Stimulated activated naive B cell treated with anti-CD40 and anti-IgM and Interleukin-4, amounts not matched to agents 10 μg/mL and 1 μg/mL and 100 μg/mL, for 72 hours (primary cell): Measurements from ENCODE around the gene ZNF786.
"Not testable (repeated sequence)": the region's sequence is repeated elsewhere in the genome, so short reads cannot be mapped to it uniquely, and the experiment has no call there.

Experiments
- ATAC-seq, 2 donors: fragments of 150-1000 bp; cut with Tn5 transposase; replicated peaks; 2 replicates each; pipeline ENCODE4 v1.10.0; 2021; ENCODE audit warnings: moderate library complexity in 1 of 2
- DNase-seq: peaks from one replicate; pipeline ENCODE4 v3.0.0; 2021
- H3K27ac Mint-ChIP-seq: one replicate; pipeline ENCODE4 v1.8.0; 2022; ENCODE audit warnings: mild to moderate bottlenecking, mixed read lengths
- H3K27me3 Mint-ChIP-seq, 2 donors: one replicate each; pipeline ENCODE4 v1.8.0; 2022; ENCODE audit warnings: mixed read lengths in 2 of 2
- H3K36me3 Mint-ChIP-seq, 2 donors: one replicate each; pipeline ENCODE4 v1.8.0; 2022; ENCODE audit warnings: mixed read lengths in 2 of 2, mild to moderate bottlenecking in 1 of 2
- H3K4me1 Mint-ChIP-seq, 2 donors: one replicate each; pipeline ENCODE4 v1.8.0; 2022; ENCODE audit warnings: mixed read lengths in 2 of 2, mild to moderate bottlenecking in 1 of 2
- H3K4me3 Mint-ChIP-seq, 2 donors: one replicate each; pipeline ENCODE4 v1.8.0; 2022; ENCODE audit warnings: mild to moderate bottlenecking in 2 of 2, mixed read lengths in 2 of 2, moderate library complexity in 1 of 2
- H3K9me3 Mint-ChIP-seq, 2 donors: one replicate each; pipeline ENCODE4 v1.8.0; 2022; ENCODE audit warnings: mixed read lengths in 2 of 2, mild to moderate bottlenecking in 1 of 2

The ZNF786 gene

DNA sequence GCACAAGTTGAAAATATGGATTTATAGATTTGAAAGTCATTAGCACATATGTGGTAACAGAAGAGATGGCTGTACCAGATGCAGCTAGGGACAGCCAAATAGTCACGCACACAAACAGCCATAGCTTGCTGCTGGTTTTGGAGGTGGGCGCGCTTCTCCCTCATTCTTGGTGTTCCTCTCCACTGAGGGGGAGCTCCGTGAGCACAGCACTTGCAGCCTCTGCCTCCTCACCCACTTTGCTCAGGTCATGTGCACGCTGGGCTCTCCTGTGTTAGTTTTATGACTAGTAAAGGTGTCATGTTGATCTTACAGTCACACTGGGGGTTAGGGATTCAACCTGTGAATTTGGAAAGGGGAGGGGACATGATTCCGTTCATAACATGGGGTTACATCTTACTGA, 8.5 kb upstream of the ZNF786 start:
- no peak overlapping the region for H3K27ac Mint-ChIP-seq
- no peaks in the 10 kb centered on the region for H3K9me3 Mint-ChIP-seq
- H3K4me1 Mint-ChIP-seq = no peaks in the 10 kb centered on the region
- ATAC-seq = no peak
- H3K36me3 Mint-ChIP-seq = peaks cover 1 to 11% of the 10 kb centered on the region in 2 donors
- no peaks in the 10 kb centered on the region for H3K27me3 Mint-ChIP-seq
- DNase-seq = no peak
- no peak overlapping the region for H3K4me3 Mint-ChIP-seq

DNA sequence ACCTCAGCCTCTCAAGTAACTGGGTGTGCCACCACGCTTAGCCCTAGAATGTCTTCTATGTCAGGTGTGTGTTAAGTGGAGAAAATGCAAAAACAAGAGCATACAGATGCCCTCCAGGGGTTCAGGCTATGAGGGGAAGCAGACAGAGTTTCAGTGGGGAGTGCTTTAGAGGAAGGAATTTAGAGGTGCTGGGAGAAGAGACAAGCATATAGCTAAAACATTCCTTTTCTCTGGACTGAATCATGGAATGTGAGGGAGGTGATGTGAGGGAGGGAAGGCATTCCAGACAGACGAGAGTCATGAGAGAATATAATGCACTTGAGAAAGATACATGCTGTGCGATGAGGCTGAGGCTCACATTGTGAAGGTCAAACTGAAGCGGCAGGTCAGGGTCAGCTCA, 6.6 kb upstream of the ZNF786 start:
- DNase-seq (no peak), ATAC-seq (no peak)
- H3K27ac Mint-ChIP-seq = no peak overlapping the region
- peaks cover 4 to 5% of the 10 kb centered on the region in 2 donors for H3K4me1 Mint-ChIP-seq
- H3K9me3 Mint-ChIP-seq = no peaks in the 10 kb centered on the region
- H3K4me3 Mint-ChIP-seq = no peak overlapping the region
- H3K27me3 Mint-ChIP-seq = no peaks in the 10 kb centered on the region
- H3K36me3 Mint-ChIP-seq = no peaks in the 10 kb centered on the region

DNA sequence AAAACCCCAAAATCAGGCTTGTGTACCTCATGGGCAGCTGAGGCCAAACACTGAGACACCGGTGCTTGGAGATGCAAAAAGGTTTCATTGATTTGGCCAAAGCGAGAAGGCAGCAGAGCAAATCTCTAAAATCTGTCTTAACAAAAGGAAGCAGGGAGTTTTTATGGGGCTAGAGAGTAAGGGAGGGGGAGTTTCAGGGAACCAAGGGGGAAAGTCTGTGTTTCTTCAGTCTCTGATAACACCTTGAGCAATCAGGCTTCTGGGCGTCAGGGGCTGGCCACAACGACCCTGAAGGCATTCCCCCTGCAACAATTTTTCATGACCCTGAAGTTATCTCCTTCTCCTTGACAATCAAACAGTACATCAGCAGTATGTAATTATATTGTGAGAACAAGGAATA, 2.7 kb upstream of the ZNF786 start:
- Mint-ChIP-seq H3K4me1 (peaks cover 12 to 18% of the 10 kb centered on the region in 2 donors), H3K27me3 (no peaks in the 10 kb centered on the region), H3K9me3 (no peaks in the 10 kb centered on the region), H3K4me3 (no peak overlapping the region), H3K27ac (peak overlapping the region; percentile 82), H3K36me3 (peaks cover 1 to 8% of the 10 kb centered on the region in 2 donors)
- peak; percentile 17 for DNase-seq
- peak in 1 of 2 donors; percentile 4 for ATAC-seq

DNA sequence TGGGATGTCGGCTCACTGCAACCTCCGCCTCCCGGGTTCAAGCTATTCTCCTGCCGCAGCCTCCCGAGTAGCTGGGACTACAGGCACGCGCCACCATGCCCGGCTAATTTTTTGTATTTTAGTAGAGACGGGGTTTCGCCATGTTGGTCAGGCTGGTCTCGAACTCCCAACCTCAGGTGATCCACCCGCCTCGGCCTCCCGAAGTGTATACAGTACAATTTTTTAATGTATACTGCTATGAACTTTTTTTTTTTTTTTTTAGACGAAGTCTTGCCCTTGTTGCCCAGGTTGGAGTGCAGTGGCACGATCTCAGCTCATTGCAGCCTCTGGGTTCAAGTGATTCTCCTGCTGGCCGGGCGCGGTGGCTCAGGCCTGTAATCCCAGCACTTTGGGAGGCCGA, 1.7 kb upstream of the ZNF786 start:
- not testable (repeated sequence) for H3K27me3 Mint-ChIP-seq, ATAC-seq, DNase-seq, H3K9me3 Mint-ChIP-seq
- peak overlapping the region; percentile 47 for H3K27ac Mint-ChIP-seq
- peaks cover 1 to 13% of the 10 kb centered on the region in 2 donors for H3K36me3 Mint-ChIP-seq
- H3K4me1 Mint-ChIP-seq = peaks cover 16 to 18% of the 10 kb centered on the region in 2 donors
- peak overlapping the region in 1 of 2 donors; percentile 48 for H3K4me3 Mint-ChIP-seq

DNA sequence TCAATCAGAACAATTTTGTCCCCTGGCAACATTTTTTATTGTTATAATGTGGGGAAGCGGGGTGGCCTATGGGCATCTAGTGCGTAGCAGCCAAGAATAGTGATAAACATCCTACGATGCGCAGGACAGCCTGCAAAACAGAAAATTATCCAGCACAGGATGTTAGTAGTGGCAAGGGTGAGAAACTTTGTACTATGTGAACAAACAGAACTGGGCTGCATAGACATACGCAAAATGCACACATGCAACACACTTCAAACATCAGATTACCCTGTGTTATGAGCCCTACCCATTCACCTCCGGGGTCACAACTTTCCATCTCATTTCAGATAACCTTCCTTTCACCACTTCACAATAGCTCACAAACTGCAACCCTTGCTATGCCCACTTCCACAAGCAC, 3.1 kb downstream of the ZNF786 start:
- no peak overlapping the region for H3K4me3 Mint-ChIP-seq
- H3K27me3 Mint-ChIP-seq = no peaks in the 10 kb centered on the region
- peaks cover 23 to 44% of the 10 kb centered on the region in 2 donors for H3K36me3 Mint-ChIP-seq
- peaks cover 19 to 28% of the 10 kb centered on the region in 2 donors for H3K4me1 Mint-ChIP-seq
- DNase-seq (no peak), ATAC-seq (no peak)
- no peak overlapping the region for H3K27ac Mint-ChIP-seq
- peaks cover 0 to 9% of the 10 kb centered on the region in 2 donors for H3K9me3 Mint-ChIP-seq

DNA sequence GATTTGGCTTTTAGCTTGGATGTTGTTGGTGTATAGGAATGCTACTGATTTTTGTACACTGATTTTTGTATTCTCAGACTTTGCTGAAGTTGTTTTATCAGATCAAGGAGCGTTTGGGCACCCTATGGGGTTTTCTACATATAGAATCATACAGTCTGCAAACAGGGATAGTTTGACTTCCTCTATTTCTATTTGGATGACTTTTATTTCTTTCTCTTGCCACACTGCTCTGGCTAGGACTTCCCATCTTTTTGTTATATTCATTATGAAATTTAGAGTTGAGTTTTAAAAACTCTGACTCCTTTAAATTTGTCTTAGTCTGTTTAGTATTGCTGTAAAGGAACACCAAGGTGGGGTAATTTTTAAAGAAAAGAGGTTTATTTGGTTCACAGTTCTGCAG, 4.7 kb downstream of the ZNF786 start:
- Mint-ChIP-seq H3K36me3 (peaks cover 24 to 44% of the 10 kb centered on the region in 2 donors), H3K4me3 (no peak overlapping the region), H3K9me3 (peaks cover 0 to 9% of the 10 kb centered on the region in 2 donors), H3K4me1 (peaks cover 16 to 30% of the 10 kb centered on the region in 2 donors), H3K27ac (no peak overlapping the region), H3K27me3 (no peaks in the 10 kb centered on the region)
- DNase-seq (no peak), ATAC-seq (no peak)

DNA sequence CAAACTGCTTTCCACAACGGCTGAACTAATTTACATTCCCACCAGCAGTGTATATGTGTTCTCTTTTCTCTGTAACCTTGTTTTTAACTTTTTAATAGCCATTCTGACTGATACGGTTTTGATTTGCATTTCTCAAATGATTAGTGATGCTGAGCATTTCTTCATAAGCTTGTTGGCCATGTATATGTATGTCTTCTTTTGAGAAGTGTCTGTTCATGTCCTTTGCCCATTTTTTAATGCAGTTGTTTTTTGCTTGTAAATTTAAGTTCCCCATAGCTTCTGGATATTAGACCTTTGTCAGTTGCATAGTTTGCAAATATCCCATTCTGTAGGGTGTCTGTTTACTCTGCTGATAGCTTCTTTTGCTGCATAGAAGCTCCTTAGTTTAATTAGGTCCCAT, 6.1 kb downstream of the ZNF786 start:
- Mint-ChIP-seq H3K4me1 (peaks cover 13 to 28% of the 10 kb centered on the region in 2 donors), H3K27me3 (no peaks in the 10 kb centered on the region), H3K36me3 (peaks cover 27 to 48% of the 10 kb centered on the region in 2 donors), H3K9me3 (peaks cover 0 to 9% of the 10 kb centered on the region in 2 donors), H3K27ac (no peak overlapping the region), H3K4me3 (no peak overlapping the region)
- ATAC-seq = no peak
- DNase-seq = no peak

DNA sequence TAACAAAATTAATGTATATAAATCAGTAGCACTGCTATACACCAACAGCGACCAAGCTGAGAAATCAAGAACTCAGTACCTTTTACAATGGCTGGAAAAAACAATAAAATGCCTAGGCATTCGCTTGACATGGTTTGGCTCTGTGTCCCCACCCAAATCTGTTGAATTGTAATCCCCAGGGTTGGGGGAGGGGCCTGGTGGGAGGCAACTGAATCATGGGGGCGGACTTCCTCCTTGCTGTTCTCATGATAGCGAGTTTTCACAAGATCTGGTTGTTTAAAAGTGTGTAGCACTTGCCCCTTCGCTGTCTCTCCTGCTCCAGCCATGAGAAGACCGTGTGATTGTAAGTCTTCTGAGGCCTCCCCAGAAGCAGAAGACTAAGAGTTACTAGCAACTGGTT, 8.6 kb downstream of the ZNF786 start:
- H3K4me3 Mint-ChIP-seq = no peak overlapping the region
- peaks cover 32 to 50% of the 10 kb centered on the region in 2 donors for H3K36me3 Mint-ChIP-seq
- no peak for ATAC-seq
- H3K4me1 Mint-ChIP-seq = peaks cover 8 to 24% of the 10 kb centered on the region in 2 donors
- no peak overlapping the region for H3K27ac Mint-ChIP-seq
- H3K27me3 Mint-ChIP-seq = no peaks in the 10 kb centered on the region
- H3K9me3 Mint-ChIP-seq = peaks cover 0 to 9% of the 10 kb centered on the region in 2 donors
- DNase-seq = no peak

DNA sequence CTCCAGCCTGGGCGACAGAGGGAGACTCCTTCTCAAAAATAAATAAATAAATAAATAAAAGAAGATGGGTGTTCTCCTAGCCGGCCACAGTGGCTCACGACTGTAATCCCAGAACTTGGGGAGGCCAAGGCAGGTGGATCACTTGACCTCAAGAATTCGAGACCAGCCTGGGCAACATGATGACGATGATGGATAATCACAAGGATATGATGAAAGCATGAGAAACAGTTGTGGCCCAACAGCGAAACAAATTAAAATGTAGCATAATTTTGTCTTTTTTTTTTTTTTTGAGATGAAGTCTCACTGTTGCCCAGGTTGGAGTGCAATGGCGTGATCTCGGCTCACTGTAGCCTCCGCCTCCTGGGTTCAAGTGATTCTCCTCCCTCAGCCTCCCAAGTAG, 12.9 kb downstream of the ZNF786 start:
- Mint-ChIP-seq H3K27me3 (no peaks in the 10 kb centered on the region), H3K27ac (no peak overlapping the region), H3K4me3 (no peak overlapping the region), H3K36me3 (peaks cover 18 to 32% of the 10 kb centered on the region in 2 donors), H3K4me1 (peaks cover 0 to 8% of the 10 kb centered on the region in 2 donors), H3K9me3 (no peaks in the 10 kb centered on the region)
- DNase-seq = no peak
- no peak for ATAC-seq

DNA sequence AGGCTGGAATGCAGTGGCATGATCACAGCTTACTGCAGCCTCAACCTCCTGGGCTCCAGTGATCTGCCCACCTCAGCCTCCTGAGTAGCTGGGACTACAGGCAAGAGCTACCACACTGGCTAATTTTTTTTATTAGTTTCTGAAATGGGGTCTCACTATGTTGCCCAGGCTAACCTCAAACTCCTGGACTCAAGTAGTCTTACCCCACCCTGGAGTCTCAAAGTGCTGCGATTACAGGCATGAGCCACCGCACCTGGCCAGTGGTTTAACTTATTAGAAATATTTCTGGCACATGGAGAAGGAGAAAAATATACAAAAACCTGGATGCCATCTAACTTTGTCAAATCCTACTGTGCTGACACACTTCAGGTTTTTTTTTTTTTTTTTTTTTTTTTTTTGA, 15.2 kb downstream of the ZNF786 start:
- ATAC-seq = no peak
- Mint-ChIP-seq H3K27me3 (no peaks in the 10 kb centered on the region), H3K27ac (peak overlapping the region; percentile 37), H3K4me1 (peaks cover 0 to under 1% of the 10 kb centered on the region in 2 donors), H3K36me3 (peaks cover 29 to 43% of the 10 kb centered on the region in 2 donors), H3K4me3 (no peak overlapping the region), H3K9me3 (no peaks in the 10 kb centered on the region)
- DNase-seq = no peak

DNA sequence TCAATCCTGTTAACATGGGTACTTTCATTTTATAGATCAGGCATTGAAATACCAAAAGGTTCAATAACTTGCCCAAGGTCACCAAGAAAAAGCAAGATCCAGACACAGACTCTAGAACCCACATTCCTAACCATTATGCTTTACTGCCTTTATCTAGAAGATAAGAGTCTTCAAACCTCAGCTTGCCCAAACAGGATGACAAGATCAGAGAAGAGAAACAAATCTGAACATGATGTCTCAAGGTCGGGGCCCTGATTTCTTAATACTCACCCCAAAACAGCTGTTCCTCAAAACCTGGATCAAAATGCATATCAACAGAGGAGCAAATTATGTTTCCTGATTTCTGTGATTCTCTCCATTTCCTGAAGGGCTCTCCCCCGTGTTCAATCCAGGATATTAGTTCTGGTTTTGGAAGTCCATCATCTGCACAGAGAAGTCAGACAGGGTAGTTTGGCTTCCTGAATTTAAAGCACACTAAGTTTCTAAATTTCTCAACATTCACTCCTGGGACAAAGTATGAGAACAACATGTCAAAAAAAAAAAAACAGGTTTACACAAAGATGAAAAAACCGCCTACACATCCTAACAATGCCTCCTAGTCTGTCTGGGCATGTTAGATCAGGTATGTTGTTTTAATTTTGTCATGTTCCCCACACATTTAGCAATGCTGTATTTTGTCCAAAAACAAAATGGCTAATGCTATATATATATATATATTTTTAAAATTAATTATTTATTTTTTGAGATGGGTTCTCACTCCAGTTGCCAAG, 16.2 kb downstream of the ZNF786 start:
- no peak overlapping the region for H3K27ac Mint-ChIP-seq
- no peak for ATAC-seq
- H3K9me3 Mint-ChIP-seq = no peaks in the 10 kb centered on the region
- H3K36me3 Mint-ChIP-seq = peaks cover 30 to 42% of the 10 kb centered on the region in 2 donors
- no peak for DNase-seq
- no peaks in the 10 kb centered on the region for H3K27me3 Mint-ChIP-seq
- H3K4me3 Mint-ChIP-seq = no peak overlapping the region
- H3K4me1 Mint-ChIP-seq = no peaks in the 10 kb centered on the region

DNA sequence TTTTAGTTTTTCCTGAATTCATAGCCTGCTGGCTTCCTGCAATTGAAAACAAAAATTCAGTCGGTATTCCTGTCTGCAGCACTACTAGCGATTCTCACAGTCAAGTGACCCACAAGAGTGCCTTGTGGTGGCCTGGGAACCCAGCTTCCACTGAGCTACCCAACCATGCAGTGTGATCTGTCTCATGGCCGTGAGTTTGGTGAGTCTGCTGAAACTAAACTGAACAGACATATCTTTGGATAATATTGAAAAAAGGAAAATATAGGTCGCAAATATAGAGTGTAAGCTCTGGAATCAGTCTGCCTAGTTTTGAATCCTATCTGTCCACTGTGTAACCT, 18.1 kb downstream of the ZNF786 start:
- Mint-ChIP-seq H3K36me3 (peaks cover 32 to 43% of the 10 kb centered on the region in 2 donors), H3K27ac (peak overlapping the region; percentile 56), H3K4me3 (no peak overlapping the region), H3K9me3 (no peaks in the 10 kb centered on the region), H3K4me1 (peaks cover 0 to 2% of the 10 kb centered on the region in 2 donors), H3K27me3 (no peaks in the 10 kb centered on the region)
- ATAC-seq (no peak), DNase-seq (no peak)

DNA sequence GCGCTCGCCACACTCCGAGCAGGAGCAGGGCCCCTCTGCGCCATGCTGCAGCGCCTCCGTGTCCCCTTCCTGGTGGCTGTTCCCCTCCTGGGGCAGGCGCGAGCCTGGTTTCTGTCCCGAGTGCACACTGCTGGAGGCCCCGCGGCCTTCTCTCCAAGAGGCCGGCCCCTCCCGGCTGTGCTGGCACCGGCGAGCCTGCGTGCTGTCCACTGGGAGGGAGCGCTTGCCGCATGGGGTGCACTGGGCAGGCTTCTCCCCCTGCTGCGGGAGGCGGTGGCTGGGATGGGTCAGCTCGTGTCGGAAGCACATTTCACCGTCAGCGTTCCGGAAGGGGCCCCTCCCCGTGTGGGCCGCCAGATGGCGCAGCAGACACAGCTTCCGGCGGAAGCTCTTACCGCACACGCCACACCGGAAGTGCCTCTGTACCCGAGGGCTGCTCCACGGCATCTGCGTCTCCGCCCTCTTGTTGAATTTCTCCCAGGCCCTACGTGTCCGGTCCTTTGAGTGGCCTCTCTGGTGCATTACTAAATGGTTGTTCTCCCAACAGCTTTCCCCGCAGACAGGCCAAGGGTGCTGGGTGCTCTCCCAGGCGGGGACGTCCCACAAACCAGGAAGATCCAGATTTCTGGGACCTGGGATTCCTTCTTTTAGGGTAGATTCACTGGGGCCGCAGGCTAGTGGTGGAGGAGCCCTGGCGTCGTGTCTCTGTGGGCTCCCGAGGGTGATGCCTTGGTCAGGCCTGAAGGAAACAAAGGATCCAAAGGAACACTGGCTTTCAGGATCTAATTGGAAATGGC, 18.7 kb downstream of the ZNF786 start:
- peaks cover 28 to 39% of the 10 kb centered on the region in 2 donors for H3K36me3 Mint-ChIP-seq
- no peak overlapping the region for H3K4me3 Mint-ChIP-seq
- ATAC-seq (peak; percentile 45 to 52), DNase-seq (no peak)
- peak overlapping the region; percentile 31 for H3K27ac Mint-ChIP-seq
- no peaks in the 10 kb centered on the region for H3K9me3 Mint-ChIP-seq
- H3K4me1 Mint-ChIP-seq = peaks cover 0 to 2% of the 10 kb centered on the region in 2 donors
- no peaks in the 10 kb centered on the region for H3K27me3 Mint-ChIP-seq

DNA sequence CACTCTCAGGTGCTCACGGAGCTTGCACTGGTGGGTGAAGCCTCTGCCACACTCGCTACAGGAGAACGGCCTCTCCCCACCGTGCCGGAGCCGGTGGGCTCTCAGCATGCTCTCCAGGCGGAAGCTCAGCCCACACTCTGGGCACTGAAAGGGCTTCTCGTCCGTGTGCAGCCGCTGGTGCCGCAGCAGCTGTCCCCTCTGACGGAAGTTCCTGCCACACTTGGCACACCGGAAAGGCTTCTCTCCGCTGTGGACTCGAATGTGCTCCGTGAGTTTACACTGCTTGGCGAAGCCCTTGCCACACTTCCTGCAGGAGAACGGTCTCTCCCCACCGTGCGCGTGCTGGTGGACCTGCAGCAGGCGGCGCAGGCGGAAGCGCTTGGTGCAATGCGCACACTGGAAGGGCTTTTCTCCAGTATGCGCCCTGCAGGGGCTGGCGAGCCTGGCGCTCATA, 19.3 kb downstream of the ZNF786 start:
- no peaks in the 10 kb centered on the region for H3K9me3 Mint-ChIP-seq

More for the DNA sequence above, 19.3 kb downstream of the ZNF786 start:
- H3K27me3 Mint-ChIP-seq = no peaks in the 10 kb centered on the region
- no peak for ATAC-seq
- no peak for DNase-seq
- peaks cover 26 to 35% of the 10 kb centered on the region in 2 donors for H3K36me3 Mint-ChIP-seq
- no peak overlapping the region for H3K27ac Mint-ChIP-seq
- no peak overlapping the region for H3K4me3 Mint-ChIP-seq
- H3K4me1 Mint-ChIP-seq = peaks cover 0 to 2% of the 10 kb centered on the region in 2 donors
